RPMI8226 (cell line): ENCODE data around the gene SLC17A4.

ENCODE experiments used
- DNase-seq: peaks from one replicate; pipeline ENCODE4 v3.0.0-alpha.2; 2015

The SLC17A4 gene

DNA sequence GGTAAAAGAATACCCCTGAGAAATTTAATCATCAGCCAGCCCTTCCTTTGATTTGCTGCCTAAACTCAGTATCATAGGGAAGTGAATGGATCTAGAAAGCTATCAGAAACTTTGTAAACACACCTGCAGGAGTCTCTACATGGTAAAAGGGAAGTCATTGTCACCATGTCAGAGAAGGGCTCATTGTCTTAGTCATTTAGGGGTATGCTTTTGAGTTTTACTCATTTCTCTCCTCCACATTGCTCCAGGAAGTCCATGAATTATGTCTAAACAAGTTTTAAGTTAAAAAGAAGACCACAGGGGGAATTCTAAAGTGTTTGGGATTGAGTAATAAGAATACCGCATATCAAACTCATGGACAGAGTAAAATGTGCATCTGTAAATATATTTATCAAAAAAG lies 74.8 kb downstream of the SLC17A4 start:
- no peak for DNase-seq

DNA sequence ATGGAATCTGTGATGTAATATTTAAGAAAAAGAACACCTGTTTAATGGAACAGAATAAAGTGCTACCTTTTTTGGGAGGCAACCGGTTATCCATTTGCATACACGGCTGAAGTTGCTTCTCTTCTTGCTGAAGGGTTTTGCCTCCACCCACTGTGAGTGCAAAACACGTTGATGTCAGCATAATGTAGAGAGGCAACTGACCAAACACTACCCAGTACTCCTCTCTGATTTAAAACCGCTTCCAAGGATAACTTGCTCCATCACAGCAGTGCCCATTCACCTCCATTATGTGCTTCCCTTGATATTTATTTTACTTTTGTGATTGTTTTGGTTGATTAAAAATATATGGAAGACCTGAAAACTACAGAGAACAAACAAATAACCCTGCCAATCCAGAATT lies 75.9 kb downstream of the SLC17A4 start:
- DNase-seq = no peak
